ENCODE data around the gene IFNW1.

DNA sequence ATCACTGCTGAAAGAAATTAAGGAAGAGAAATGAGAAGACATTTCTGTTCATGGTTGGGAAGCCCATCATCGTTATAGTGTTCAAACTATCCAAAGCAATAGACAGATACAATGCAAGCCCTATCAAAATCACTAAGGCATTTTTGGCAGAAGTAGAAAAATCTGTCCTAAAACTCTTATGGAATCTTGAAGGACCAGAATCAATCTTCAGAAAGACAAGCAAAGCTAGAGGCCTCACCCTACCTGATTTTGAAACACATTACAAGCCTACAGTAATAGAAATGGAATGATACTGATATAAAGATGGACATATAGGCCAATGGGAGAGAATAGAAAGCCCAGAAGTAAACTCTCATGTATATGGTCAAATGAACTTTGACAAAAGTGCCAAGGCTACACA is 29.7 kb upstream of the IFNW1 start:
- TF ChIP-seq SRSF9 (IDR thresholded peaks at IDR 0.05; ENCODE audit: borderline replicate concordance, insufficient read depth, low read depth, low read length, poor library complexity, severe bottlenecking) (no peak), HDAC2 (CRISPR knock-in tag; IDR thresholded peaks at IDR 0.05) (no peak), ZNF773 (CRISPR knock-in tag; IDR thresholded peaks at IDR 0.05; ENCODE audit: borderline replicate concordance) (no peak)
- TF ChIP-seq, protein P1, sequence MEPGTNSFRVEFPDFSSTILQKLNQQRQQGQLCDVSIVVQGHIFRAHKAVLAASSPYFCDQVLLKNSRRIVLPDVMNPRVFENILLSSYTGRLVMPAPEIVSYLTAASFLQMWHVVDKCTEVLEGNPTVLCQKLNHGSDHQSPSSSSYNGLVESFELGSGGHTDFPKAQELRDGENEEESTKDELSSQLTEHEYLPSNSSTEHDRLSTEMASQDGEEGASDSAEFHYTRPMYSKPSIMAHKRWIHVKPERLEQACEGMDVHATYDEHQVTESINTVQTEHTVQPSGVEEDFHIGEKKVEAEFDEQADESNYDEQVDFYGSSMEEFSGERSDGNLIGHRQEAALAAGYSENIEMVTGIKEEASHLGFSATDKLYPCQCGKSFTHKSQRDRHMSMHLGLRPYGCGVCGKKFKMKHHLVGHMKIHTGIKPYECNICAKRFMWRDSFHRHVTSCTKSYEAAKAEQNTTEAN (CRISPR knock-in tag; conservative IDR thresholded peaks at IDR 0.05): no peak
- TF ChIP-seq, protein P2, sequence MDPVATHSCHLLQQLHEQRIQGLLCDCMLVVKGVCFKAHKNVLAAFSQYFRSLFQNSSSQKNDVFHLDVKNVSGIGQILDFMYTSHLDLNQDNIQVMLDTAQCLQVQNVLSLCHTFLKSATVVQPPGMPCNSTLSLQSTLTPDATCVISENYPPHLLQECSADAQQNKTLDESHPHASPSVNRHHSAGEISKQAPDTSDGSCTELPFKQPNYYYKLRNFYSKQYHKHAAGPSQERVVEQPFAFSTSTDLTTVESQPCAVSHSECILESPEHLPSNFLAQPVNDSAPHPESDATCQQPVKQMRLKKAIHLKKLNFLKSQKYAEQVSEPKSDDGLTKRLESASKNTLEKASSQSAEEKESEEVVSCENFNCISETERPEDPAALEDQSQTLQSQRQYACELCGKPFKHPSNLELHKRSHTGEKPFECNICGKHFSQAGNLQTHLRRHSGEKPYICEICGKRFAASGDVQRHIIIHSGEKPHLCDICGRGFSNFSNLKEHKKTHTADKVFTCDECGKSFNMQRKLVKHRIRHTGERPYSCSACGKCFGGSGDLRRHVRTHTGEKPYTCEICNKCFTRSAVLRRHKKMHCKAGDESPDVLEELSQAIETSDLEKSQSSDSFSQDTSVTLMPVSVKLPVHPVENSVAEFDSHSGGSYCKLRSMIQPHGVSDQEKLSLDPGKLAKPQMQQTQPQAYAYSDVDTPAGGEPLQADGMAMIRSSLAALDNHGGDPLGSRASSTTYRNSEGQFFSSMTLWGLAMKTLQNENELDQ (CRISPR knock-in tag; IDR thresholded peaks at IDR 0.05; ENCODE audit: borderline replicate concordance): no peak
- TF ChIP-seq, protein P3, sequence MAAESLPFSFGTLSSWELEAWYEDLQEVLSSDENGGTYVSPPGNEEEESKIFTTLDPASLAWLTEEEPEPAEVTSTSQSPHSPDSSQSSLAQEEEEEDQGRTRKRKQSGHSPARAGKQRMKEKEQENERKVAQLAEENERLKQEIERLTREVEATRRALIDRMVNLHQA (CRISPR knock-in tag; IDR thresholded peaks at IDR 0.05): no peak
- TF ChIP-seq, protein P4, sequence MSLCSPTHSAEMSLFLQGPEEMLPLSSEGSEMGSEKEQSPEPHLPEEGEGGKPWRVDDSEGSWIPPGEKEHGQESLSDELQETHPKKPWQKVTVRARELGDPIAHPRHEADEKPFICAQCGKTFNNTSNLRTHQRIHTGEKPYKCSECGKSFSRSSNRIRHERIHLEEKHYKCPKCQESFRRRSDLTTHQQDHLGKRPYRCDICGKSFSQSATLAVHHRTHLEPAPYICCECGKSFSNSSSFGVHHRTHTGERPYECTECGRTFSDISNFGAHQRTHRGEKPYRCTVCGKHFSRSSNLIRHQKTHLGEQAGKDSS (CRISPR knock-in tag; IDR thresholded peaks at IDR 0.05; ENCODE audit: borderline replicate concordance, low read depth): no peak

Data from HepG2 (cell line).